ENCODE results near the gene PHKA1. TPM values are rescaled to one million over a fixed set of nuclear protein-coding genes. Genes with fewer than 3 reads are reported as not detected.
A peak's percentile ranks its signal among the peaks of the same experiment; 100 is the strongest.
"Not testable (repeated sequence)": the region's sequence is repeated elsewhere in the genome, so short reads cannot be mapped to it uniquely, and the experiment has no call there.

Gene PHKA1
- polyA plus RNA-seq, 2 of the 4 experiments (the other 2 are of a cell fraction): 18.3 to 35.4 TPM

GRCh38 chrX:72685810-72686456 is 28.2 kb downstream of the PHKA1 start (continued):
- no peak for TF ChIP-seq BHLHE40 (IDR thresholded peaks at IDR 0.05; ENCODE audit: low read depth, low read length)
- TF ChIP-seq CHD4 (IDR thresholded peaks at IDR 0.05; ENCODE audit: borderline replicate concordance): no peak
- no peak for TF ChIP-seq RNF2 (IDR thresholded peaks at IDR 0.05; ENCODE audit: borderline replicate concordance, low read depth)
- no peak for TF ChIP-seq ZFP36 (IDR thresholded peaks at IDR 0.05; ENCODE audit: borderline replicate concordance, partially characterized antibody)

GRCh38 chrX:72685018-72685417 is 29.1 kb downstream of the PHKA1 start:
- WGBS (ENCODE audit: missing lambda C conversion rate): 81% methylated on average over 1 of the region's 1 CpG

GRCh38 chrX:72683631-72684030 is 30.5 kb downstream of the PHKA1 start:
- ATAC-seq: no peak
- no peak for DNase-seq (ENCODE audit: low read depth in 1 of 2, low spot score in 1 of 2)
- ChIA-PET POLR2A (no interaction called here), CTCF (interaction anchor here (1.0 kb wide), 1 partner anchor 658 kb away, joined by 3 read pairs; no protein-coding TSS in a partner anchor)
- 97% methylated on average over 1 of the region's 1 CpG for whole genome bisulfite sequencing (ENCODE audit: missing lambda C conversion rate)
- no peak overlapping the region for H3K4me3 ChIP-seq
- FAIRE-seq: no peak
- no peak overlapping the region for H3K27ac ChIP-seq
- H3K4me2 ChIP-seq: no peak overlapping the region
- H3K4me1 ChIP-seq: peaks cover 16% of the 10 kb centered on the region; the same call in 2 of the 3 replicates
- TF ChIP-seq E2F6 (IDR thresholded peaks at IDR 0.05; ENCODE audit: borderline replicate concordance, low read depth): no peak
- TF ChIP-seq KDM1A (IDR thresholded peaks at IDR 0.05; ENCODE audit: low read depth): 0 out of 2 replicates have a peak, but pooled peaks have one; percentile 15
- H3K9me3 ChIP-seq: peaks cover 5% of the 10 kb centered on the region; the same call in 1 of the 3 replicates

More at GRCh38 chrX:72685018-72685417, 29.1 kb downstream of the PHKA1 start:
- ChIA-PET POLR2A (no interaction called here), CTCF (no interaction called here)
- FAIRE-seq: no peak
- ATAC-seq: no peak
- no peak overlapping the region for H3K4me3 ChIP-seq
- H3K9me3 ChIP-seq: no peaks in the 10 kb centered on the region; the same call in 2 of the 3 replicates
- DNase-seq (ENCODE audit: low read depth in 1 of 2, low spot score in 1 of 2): no peak
- H3K4me2 ChIP-seq: no peak overlapping the region
- TF ChIP-seq NFE2L2 (conservative IDR thresholded peaks at IDR 0.05; ENCODE audit: low read length): no peak
- no peak for TF ChIP-seq MAZ (IDR thresholded peaks at IDR 0.05; ENCODE audit: borderline replicate concordance, low read depth, low read length)
- no peak for TF ChIP-seq HDAC2 (IDR thresholded peaks at IDR 0.05)
- no peak for TF ChIP-seq JUNB (IDR thresholded peaks at IDR 0.05)
- no peak for TF ChIP-seq CEBPB (IDR thresholded peaks at IDR 0.05)
- TF ChIP-seq TP53 (CRISPR knock-in tag; IDR thresholded peaks at IDR 0.05): no peak
- TF ChIP-seq KDM1A (IDR thresholded peaks at IDR 0.05; ENCODE audit: low read depth): no peak
- no peak for TF ChIP-seq ELK1 (IDR thresholded peaks at IDR 0.05; ENCODE audit: low read depth, low read length)
- H3K27ac ChIP-seq: no peak overlapping the region
- H3K4me1 ChIP-seq: peaks cover 16% of the 10 kb centered on the region; the same call in 2 of the 3 replicates

GRCh38 chrX:72676465-72676864 is 37.6 kb downstream of the PHKA1 start:
- 7% methylated on average over 2 of the region's 2 CpGs for WGBS (ENCODE audit: missing lambda C conversion rate)
- peak; percentile 70 to 76; a peak in 4 of 6 replicates for ATAC-seq
- POLR2A ChIA-PET: interaction anchor here (0.8 kb wide), 1 partner anchor 37 kb away, joined by 3 read pairs; no protein-coding TSS in a partner anchor
- H3K4me1 ChIP-seq: peaks cover 21% of the 10 kb centered on the region
- peak overlapping the region; percentile 73 to 87 for H3K27ac ChIP-seq
- H3K4me2 ChIP-seq: peak overlapping the region; percentile 72
- CTCF ChIA-PET: no interaction called here
- no peak overlapping the region for H3K4me3 ChIP-seq
- peak; percentile 18 to 22 for DNase-seq (ENCODE audit: low read depth in 1 of 2, low spot score in 1 of 2)
- peak; percentile 99 for FAIRE-seq
- no peak for TF ChIP-seq MAZ (IDR thresholded peaks at IDR 0.05; ENCODE audit: borderline replicate concordance, low read depth, low read length)
- peak; percentile 44 to 59; a peak in 2 of 4 replicates for TF ChIP-seq CEBPB (IDR thresholded peaks at IDR 0.05)
- 0 out of 2 replicates have a peak, but pooled peaks have one; percentile 36 for TF ChIP-seq FOSL2 (IDR thresholded peaks at IDR 0.05)
- TF ChIP-seq FOSL2 (CRISPR knock-in tag; IDR thresholded peaks at IDR 0.05): peak; percentile 76
- TF ChIP-seq RCOR1 (IDR thresholded peaks at IDR 0.05; ENCODE audit: low read depth, low read length): no peak
- peak; percentile 65; the same call in 1 of the 2 replicates for TF ChIP-seq JUNB (IDR thresholded peaks at IDR 0.05)
- no peak for TF ChIP-seq FOXS1 (CRISPR knock-in tag; IDR thresholded peaks at IDR 0.05)
- TF ChIP-seq NFE2L2 (conservative IDR thresholded peaks at IDR 0.05; ENCODE audit: low read length): no peak
- no peak for TF ChIP-seq CBX8 (IDR thresholded peaks at IDR 0.05)
- no peak for TF ChIP-seq RAD21 (conservative IDR thresholded peaks at IDR 0.05 in 1 of 2, IDR thresholded peaks at IDR 0.05 in 1 of 2)
- TF ChIP-seq HOXA7 (CRISPR knock-in tag; IDR thresholded peaks at IDR 0.05): no peak
- TF ChIP-seq MAX (IDR thresholded peaks at IDR 0.05): no peak
- no peak for TF ChIP-seq SMC3 (IDR thresholded peaks at IDR 0.05)
- TF ChIP-seq HEYL (CRISPR knock-in tag; IDR thresholded peaks at IDR 0.05): no peak
- no peak for TF ChIP-seq ZNF302 (CRISPR knock-in tag; IDR thresholded peaks at IDR 0.05)
- TF ChIP-seq CBX2 (IDR thresholded peaks at IDR 0.05; ENCODE audit: borderline replicate concordance, low read depth): no peak
- TF ChIP-seq POLR2AphosphoS2 (conservative IDR thresholded peaks at IDR 0.05; ENCODE audit: low read length): no peak
- no peak for TF ChIP-seq NR3C1 (IDR thresholded peaks at IDR 0.05)
- H3K9me3 ChIP-seq: peaks cover 5% of the 10 kb centered on the region; the same call in 1 of the 3 replicates

GRCh38 chrX:72673951-72674350 is 40.2 kb downstream of the PHKA1 start:
- FAIRE-seq, POLR2A ChIA-PET: not testable (repeated sequence)

More at GRCh38 chrX:72673951-72674350, 40.2 kb downstream of the PHKA1 start:
- H3K9me3 ChIP-seq; H3K4me2 ChIP-seq; CTCF ChIA-PET; ATAC-seq; DNase-seq (ENCODE audit: low read depth in 1 of 2, low spot score in 1 of 2); H3K27ac ChIP-seq; H3K4me3 ChIP-seq: not testable (repeated sequence)
- WGBS (ENCODE audit: missing lambda C conversion rate): no CpG with 5 or more reads among the region's 1 CpG
- peaks cover 21% of the 10 kb centered on the region for H3K4me1 ChIP-seq
